ENCODE results near the gene RBM3. TPM values are rescaled to one million over a fixed set of nuclear protein-coding genes. Genes with fewer than 3 reads are reported as not detected.
A peak's percentile ranks its signal among the peaks of the same experiment; 100 is the strongest.

RBM3 gene
- total RNA-seq, 3 donors from 2014 or later = 88.4 to 406 (median 123) TPM

DNA sequence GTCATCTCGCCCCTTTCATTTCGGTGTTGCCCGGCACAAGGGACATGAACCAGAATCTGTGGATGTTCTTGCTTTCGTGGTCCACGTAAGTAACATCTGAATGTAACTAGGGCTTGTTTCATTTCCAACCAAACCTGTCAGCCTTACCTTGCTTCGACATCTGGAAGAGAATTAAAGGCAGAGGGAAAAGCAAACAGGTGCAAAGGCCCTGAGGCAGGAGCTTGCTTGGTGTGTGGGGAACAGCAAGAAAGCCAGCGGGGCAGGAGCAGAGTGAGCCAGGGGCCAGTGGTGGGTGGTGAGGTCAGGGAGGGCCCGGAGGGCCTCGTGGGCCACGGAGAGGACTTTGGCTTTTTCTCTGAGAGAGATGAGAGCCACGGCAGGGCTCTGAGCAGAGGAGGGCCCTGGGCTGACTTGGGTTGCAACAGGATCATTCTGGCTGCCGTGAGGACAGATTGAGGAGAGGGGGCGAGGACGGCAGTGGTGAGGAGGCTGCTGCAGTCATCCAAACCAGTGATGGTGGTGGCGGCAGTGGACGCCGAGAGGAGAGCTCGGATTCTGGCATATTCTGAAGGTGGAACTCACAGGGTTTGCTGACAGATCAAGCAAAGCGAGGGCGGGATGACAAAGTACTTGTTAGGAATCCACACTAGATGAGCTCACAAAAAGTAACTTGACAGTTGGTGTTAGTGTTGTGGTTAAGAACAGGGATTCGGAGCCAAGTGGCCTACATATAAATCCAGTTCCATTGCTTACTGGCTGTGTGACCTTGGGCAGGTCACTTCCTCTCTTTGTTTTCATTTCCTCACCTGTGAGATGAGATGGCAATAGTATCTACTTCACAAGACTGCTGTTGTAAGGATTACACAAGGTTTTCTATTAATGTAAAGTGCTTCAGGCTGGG lies 16.2 kb downstream of the RBM3 start:
- H3K36me3 ChIP-seq (ENCODE audit: low read depth) = no peaks in the 10 kb centered on the region
- DNase-seq (no peak), ATAC-seq (no peak)
- H3K4me1 ChIP-seq (ENCODE audit: low read depth) = no peaks in the 10 kb centered on the region
- no peaks in the 10 kb centered on the region for H3K9me3 ChIP-seq
- intact Hi-C loops (cut with DNase I, micrococcal nuclease) = no loop called here
- H3K4me3 ChIP-seq = no peak overlapping the region
- TF ChIP-seq, protein P1, sequence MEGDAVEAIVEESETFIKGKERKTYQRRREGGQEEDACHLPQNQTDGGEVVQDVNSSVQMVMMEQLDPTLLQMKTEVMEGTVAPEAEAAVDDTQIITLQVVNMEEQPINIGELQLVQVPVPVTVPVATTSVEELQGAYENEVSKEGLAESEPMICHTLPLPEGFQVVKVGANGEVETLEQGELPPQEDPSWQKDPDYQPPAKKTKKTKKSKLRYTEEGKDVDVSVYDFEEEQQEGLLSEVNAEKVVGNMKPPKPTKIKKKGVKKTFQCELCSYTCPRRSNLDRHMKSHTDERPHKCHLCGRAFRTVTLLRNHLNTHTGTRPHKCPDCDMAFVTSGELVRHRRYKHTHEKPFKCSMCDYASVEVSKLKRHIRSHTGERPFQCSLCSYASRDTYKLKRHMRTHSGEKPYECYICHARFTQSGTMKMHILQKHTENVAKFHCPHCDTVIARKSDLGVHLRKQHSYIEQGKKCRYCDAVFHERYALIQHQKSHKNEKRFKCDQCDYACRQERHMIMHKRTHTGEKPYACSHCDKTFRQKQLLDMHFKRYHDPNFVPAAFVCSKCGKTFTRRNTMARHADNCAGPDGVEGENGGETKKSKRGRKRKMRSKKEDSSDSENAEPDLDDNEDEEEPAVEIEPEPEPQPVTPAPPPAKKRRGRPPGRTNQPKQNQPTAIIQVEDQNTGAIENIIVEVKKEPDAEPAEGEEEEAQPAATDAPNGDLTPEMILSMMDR (IDR thresholded peaks at IDR 0.05) = no peak

- TF ChIP-seq, protein P1 (IDR thresholded peaks at IDR 0.05) = no peak
- Histone ChIP-seq H3K36me3 (ENCODE audit: low read depth) (no peaks in the 10 kb centered on the region), H3K9me3 (no peaks in the 10 kb centered on the region), H3K4me1 (ENCODE audit: low read depth) (no peaks in the 10 kb centered on the region), H3K4me3 (no peak overlapping the region)
- intact Hi-C loops (cut with DNase I, micrococcal nuclease) = no loop called here
- DNase-seq (no peak), ATAC-seq (peak; percentile 83)
Measured at GRCh38 chrX:48591255-48591791, 17.0 kb downstream of the RBM3 start.

GRCh38 chrX:48592971-48593370 lies 18.7 kb downstream of the RBM3 start:
- intact Hi-C loops (cut with DNase I, micrococcal nuclease) = no loop called here
- ATAC-seq = no peak
- no peak for DNase-seq
- Histone ChIP-seq H3K36me3 (ENCODE audit: low read depth) (no peaks in the 10 kb centered on the region), H3K9me3 (no peaks in the 10 kb centered on the region), H3K4me3 (no peak overlapping the region), H3K4me1 (ENCODE audit: low read depth) (no peaks in the 10 kb centered on the region)
- TF ChIP-seq, protein P1 (IDR thresholded peaks at IDR 0.05) = no peak

- Histone ChIP-seq H3K4me1 (ENCODE audit: low read depth) (no peaks in the 10 kb centered on the region), H3K4me3 (no peak overlapping the region), H3K9me3 (no peaks in the 10 kb centered on the region), H3K36me3 (ENCODE audit: low read depth) (no peaks in the 10 kb centered on the region)
- intact Hi-C loops (cut with DNase I, micrococcal nuclease) = no loop called here
- DNase-seq (no peak), ATAC-seq (no peak)
- TF ChIP-seq, protein P1 (IDR thresholded peaks at IDR 0.05) = no peak
Measured at GRCh38 chrX:48595929-48596328, 21.6 kb downstream of the RBM3 start.

DNA sequence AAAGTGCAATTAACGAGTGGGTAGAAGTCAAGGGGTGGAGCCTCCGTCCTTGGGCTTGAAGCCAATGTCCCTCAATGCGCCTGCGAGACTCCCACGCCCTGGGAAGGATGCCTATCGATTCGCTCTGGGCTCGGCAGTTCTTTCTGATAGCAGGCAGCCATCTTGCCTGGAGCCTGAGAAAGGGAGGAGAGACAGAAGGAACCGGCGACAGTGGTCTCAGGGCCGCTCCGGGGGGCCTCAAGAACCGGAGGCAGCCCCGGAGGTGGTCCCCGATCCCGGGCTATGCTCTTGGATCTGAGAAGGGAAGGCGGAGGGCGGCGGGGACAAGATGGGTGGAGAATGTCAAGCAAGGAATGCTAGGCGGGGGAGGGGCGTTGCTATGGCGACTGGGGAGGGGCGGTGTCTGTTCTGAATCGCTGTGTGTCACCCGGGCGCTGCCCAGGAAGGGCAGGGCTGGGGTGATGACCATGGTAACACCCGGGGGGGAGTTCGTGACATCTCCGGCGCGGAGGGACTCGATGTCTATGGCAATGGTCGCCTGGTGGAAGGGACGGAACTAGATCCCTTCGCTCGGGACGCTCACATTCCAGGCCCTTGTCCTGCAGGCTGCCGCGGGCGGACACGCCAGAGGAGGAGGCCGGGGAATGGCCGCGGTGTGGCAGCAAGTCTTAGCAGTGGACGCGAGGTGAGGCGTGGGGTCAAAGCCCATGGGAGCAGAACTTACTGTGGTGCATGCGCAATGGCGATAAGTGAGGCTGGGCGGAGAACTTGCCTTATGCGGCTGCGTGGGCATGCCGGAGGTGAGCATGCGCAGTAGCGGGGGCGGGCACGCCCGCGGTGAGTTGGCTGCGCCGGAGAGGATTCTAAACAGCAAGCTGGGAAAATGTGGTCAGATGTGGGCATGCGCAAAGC lies 23.3 kb downstream of the RBM3 start, which contains the start of gene WDR13:
Gene WDR13, plus strand, starts transcription at position 140 of the 912 bp plus-strand sequence. Its CDS starts 505 bp downstream, at position 645.
- ATAC-seq (peak; percentile 92), DNase-seq (peak; percentile 93 to 96 (median 95))
- Histone ChIP-seq H3K9me3 (no peaks in the 10 kb centered on the region), H3K36me3 (ENCODE audit: low read depth) (no peaks in the 10 kb centered on the region), H3K4me3 (peak within 1 kb of the TSS; percentile 30), H3K4me1 (ENCODE audit: low read depth) (no peaks in the 10 kb centered on the region)
- TF ChIP-seq, protein P1 (IDR thresholded peaks at IDR 0.05) = no peak
- intact Hi-C loops (cut with DNase I, micrococcal nuclease) = no loop called here

All from mucosa of descending colon (tissue), 3 donors.